ENCODE data around the gene PLS1.

GRCh38 chr3:142628801-142629200 is 32.6 kb downstream of the PLS1 start:
- TF ChIP-seq, protein P1, sequence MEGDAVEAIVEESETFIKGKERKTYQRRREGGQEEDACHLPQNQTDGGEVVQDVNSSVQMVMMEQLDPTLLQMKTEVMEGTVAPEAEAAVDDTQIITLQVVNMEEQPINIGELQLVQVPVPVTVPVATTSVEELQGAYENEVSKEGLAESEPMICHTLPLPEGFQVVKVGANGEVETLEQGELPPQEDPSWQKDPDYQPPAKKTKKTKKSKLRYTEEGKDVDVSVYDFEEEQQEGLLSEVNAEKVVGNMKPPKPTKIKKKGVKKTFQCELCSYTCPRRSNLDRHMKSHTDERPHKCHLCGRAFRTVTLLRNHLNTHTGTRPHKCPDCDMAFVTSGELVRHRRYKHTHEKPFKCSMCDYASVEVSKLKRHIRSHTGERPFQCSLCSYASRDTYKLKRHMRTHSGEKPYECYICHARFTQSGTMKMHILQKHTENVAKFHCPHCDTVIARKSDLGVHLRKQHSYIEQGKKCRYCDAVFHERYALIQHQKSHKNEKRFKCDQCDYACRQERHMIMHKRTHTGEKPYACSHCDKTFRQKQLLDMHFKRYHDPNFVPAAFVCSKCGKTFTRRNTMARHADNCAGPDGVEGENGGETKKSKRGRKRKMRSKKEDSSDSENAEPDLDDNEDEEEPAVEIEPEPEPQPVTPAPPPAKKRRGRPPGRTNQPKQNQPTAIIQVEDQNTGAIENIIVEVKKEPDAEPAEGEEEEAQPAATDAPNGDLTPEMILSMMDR (IDR thresholded peaks at IDR 0.05; ENCODE audit: low read depth, low read length, poor library complexity, severe bottlenecking): no peak
- no peak for TF ChIP-seq EZH2phosphoT487 (IDR thresholded peaks at IDR 0.05; ENCODE audit: borderline replicate concordance, low read length)
